ENCODE data around the gene FLAD1. TPM values are rescaled to one million over a fixed set of nuclear protein-coding genes. Genes with fewer than 3 reads are reported as not detected.

The FLAD1 gene
- total and polyA plus RNA-seq, 2 of the 8 experiments (the other 6 are each of a cell fraction or from before 2014, with no cell fraction given) = 104 to 143 TPM

GRCh38 chr1:154970631-154971340, 12.4 kb upstream of the FLAD1 start, which contains the start of gene SHC1 (continued):
- no peak for TF ChIP-seq KDM1A (IDR thresholded peaks at IDR 0.05; ENCODE audit: borderline replicate concordance, low read length)
- TF ChIP-seq JUND (IDR thresholded peaks at IDR 0.05; ENCODE audit: low read length) = peak; percentile 82
- TF ChIP-seq HDAC2 (IDR thresholded peaks at IDR 0.05; ENCODE audit: borderline replicate concordance in 1 of 2, low read depth in 2 of 2, low read length in 2 of 2) = no peak
- no peak for TF ChIP-seq RFX5 (IDR thresholded peaks at IDR 0.05; ENCODE audit: borderline replicate concordance, low read depth, low read length)
- no peak for TF ChIP-seq CHD1 (IDR thresholded peaks at IDR 0.05; ENCODE audit: low read depth, low read length)
- no peak for TF ChIP-seq CBX5 (IDR thresholded peaks at IDR 0.05; ENCODE audit: low read depth, low read length)
- peak; percentile 48 for TF ChIP-seq ASH2L (IDR thresholded peaks at IDR 0.05; ENCODE audit: low read length)
- TF ChIP-seq ZNF274 (IDR thresholded peaks at IDR 0.05; ENCODE audit: borderline replicate concordance, extremely low read depth, low read length) = no peak
- no peak for TF ChIP-seq CBX8 (IDR thresholded peaks at IDR 0.05; ENCODE audit: borderline replicate concordance, low read depth, low read length)
- TF ChIP-seq, protein P1, sequence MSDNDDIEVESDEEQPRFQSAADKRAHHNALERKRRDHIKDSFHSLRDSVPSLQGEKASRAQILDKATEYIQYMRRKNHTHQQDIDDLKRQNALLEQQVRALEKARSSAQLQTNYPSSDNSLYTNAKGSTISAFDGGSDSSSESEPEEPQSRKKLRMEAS (IDR thresholded peaks at IDR 0.05) = no peak
- TF ChIP-seq SP1 (IDR thresholded peaks at IDR 0.05; ENCODE audit: low read depth, low read length) = no peak
- TF ChIP-seq SP2 (IDR thresholded peaks at IDR 0.05; ENCODE audit: low read length) = no peak
- TF ChIP-seq GABPA (IDR thresholded peaks at IDR 0.05; ENCODE audit: borderline replicate concordance, insufficient read depth, low read length) = no peak
- no peak for TF ChIP-seq PHF8 (conservative IDR thresholded peaks at IDR 0.05; ENCODE audit: low read depth, low read length)
- TF ChIP-seq CEBPB (IDR thresholded peaks at IDR 0.05; ENCODE audit: low read depth, low read length) = no peak
- TF ChIP-seq KDM4A (IDR thresholded peaks at IDR 0.05; ENCODE audit: low read depth, low read length, severe bottlenecking) = no peak
- TF ChIP-seq POLR2A (IDR thresholded peaks at IDR 0.05; ENCODE audit: control extremely low read depth in 1 of 2, low read depth in 2 of 2, low read length in 2 of 2) = peak; percentile 79 to 92
- no peak for TF ChIP-seq NRF1 (IDR thresholded peaks at IDR 0.05; ENCODE audit: low read depth, low read length)
- no peak for TF ChIP-seq SIRT6 (IDR thresholded peaks at IDR 0.05; ENCODE audit: low read length)
- TF ChIP-seq, protein P2, sequence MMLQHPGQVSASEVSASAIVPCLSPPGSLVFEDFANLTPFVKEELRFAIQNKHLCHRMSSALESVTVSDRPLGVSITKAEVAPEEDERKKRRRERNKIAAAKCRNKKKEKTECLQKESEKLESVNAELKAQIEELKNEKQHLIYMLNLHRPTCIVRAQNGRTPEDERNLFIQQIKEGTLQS (IDR thresholded peaks at IDR 0.05; ENCODE audit: insufficient read depth, low read depth, low read length) = no peak
- no peak for TF ChIP-seq SIX5 (IDR thresholded peaks at IDR 0.05; ENCODE audit: low read depth, low read length)
- TF ChIP-seq TEAD4 (IDR thresholded peaks at IDR 0.05; ENCODE audit: low read depth, low read length) = no peak
- TF ChIP-seq EZH2 (IDR thresholded peaks at IDR 0.05; ENCODE audit: low read depth, low read length, severe bottlenecking) = no peak
- TF ChIP-seq FOSL1 (IDR thresholded peaks at IDR 0.05; ENCODE audit: insufficient read depth, low read depth, low read length) = no peak
- TF ChIP-seq CTBP2 (IDR thresholded peaks at IDR 0.05; ENCODE audit: borderline replicate concordance, insufficient read depth, insufficient read length, low read length) = no peak

All from H1 (cell line).